Measurements from ENCODE around the gene LEKR1.
"Not testable (repeated sequence)": the region's sequence is repeated elsewhere in the genome, so short reads cannot be mapped to it uniquely, and the experiment has no call there.

The LEKR1 gene

GRCh38 chr3:156826144-156826895 lies at the start of gene LEKR1:
TSS of gene LEKR1 (plus strand) at chr3:156826353. CDS start at chr3:156829330, 2,977 bp downstream.
- in situ Hi-C loops (cut with MboI; ENCODE audit: low sequenced_read_pairs): no loop called here

GRCh38 chr3:156776871-156777270 lies 49.3 kb upstream of the LEKR1 start:
- in situ Hi-C loops (cut with MboI; ENCODE audit: low sequenced_read_pairs): no loop called here

GRCh38 chr3:156781310-156782230 lies 44.6 kb upstream of the LEKR1 start:
- in situ Hi-C loops (cut with MboI; ENCODE audit: low sequenced_read_pairs): no loop called here

DNA sequence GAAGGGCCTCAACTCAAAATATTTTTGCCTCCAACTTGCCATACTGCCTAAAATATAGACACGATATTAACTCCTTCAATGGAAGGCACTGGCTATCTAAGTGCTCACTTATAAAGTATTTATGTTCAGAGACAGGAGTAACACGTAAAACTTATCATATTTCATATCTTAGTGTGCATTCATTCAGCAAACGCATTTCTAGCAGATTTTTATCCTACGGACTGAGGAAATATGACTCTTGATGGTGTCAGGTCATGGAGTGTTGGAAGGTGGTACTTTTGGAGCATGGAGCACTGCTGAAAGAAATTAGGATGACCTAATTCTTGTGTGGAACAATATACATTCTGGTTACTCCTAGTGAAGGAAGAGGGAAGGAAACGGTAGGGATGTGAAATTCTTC lies 43.8 kb upstream of the LEKR1 start:
- in situ Hi-C loops (cut with MboI; ENCODE audit: low sequenced_read_pairs): no loop called here

DNA sequence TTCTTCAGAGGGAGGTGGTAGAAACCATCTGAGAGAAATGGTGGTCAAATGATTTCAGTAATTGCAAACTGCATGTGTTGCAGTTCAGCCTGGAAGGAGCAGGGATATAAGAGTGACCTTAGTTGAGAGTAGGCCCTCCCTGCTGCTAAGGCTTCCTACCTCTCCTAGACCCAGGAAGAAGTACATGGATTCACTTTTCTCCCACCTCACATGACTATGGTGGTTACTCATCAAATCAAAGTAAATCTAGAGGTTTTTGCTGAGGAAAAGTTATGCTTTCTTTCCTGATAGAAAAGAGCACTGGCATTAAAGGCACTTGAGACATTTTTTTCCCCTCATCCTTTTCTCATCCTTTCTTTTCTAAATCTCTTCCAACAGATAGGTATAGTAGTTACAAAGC lies 43.2 kb upstream of the LEKR1 start:
- in situ Hi-C loops (cut with MboI; ENCODE audit: low sequenced_read_pairs): no loop called here

- in situ Hi-C loops (cut with MboI; ENCODE audit: low sequenced_read_pairs): no loop called here
Observed at GRCh38 chr3:156787001-156787400, 39.2 kb upstream of the LEKR1 start.

DNA sequence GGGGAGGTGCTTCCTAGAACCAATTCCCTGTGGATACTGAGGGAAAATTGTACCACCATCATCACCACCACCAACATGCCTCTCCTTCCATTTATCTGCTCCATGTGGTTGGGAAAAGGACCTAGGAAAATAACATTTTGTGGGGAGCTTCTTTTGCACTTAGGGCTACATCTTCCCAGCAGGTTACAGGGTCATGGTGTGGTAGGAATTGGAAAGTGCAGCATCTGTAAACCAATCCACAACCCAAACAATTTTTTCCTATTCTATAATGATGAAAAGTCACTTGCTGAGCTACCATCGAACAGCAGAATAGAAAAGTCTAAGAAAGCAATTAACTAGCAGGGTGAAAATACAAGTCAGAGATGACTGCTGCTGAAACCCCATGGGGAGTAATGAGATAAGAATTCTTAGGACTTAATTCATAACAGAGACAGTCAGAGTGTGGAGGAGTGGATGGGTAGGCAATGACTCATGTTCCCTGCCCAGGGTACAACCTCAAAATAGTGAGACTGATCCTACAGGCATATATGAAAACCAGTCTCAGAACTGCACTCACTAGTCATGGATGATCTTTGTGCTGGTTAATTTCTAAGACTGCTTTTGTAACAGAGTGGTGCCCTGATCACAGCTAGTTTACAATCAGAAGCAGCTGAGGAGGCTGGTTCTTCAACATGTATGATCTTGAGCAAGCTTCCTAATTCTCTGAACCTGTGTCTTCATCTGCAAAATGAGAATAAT lies 38.1 kb upstream of the LEKR1 start:
- in situ Hi-C loops (cut with MboI; ENCODE audit: low sequenced_read_pairs): no loop called here

DNA sequence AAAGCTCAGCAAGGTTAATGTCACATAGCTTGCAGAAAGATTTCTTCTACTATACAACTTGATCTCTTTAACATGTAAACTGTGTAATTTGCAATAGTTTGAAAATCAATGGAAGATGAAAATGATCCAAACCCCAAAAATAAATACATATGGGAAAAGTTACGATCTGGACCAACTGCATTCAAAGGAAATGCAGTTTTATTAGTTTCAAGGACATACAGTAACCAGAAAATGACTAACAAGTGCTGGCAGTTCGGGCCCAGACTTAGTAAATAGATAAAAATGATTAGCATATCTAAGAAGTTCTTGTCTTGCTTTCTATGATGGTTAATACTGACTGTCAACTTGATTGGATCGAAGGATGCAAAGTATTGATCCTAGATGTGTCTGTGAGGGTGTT lies 37.3 kb upstream of the LEKR1 start:
- in situ Hi-C loops (cut with MboI; ENCODE audit: low sequenced_read_pairs): no loop called here

- in situ Hi-C loops (cut with MboI; ENCODE audit: low sequenced_read_pairs): no loop called here
Observed at GRCh38 chr3:156790156-156790555, 36.0 kb upstream of the LEKR1 start.

- in situ Hi-C loops (cut with MboI; ENCODE audit: low sequenced_read_pairs): no loop called here
Observed at GRCh38 chr3:156792114-156792513, 34.0 kb upstream of the LEKR1 start.

GRCh38 chr3:156792536-156792935 lies 33.6 kb upstream of the LEKR1 start:
- in situ Hi-C loops (cut with MboI; ENCODE audit: low sequenced_read_pairs): no loop called here

GRCh38 chr3:156792945-156793344 lies 33.2 kb upstream of the LEKR1 start:
- in situ Hi-C loops (cut with MboI; ENCODE audit: low sequenced_read_pairs): no loop called here

GRCh38 chr3:156793400-156793799 lies 32.8 kb upstream of the LEKR1 start:
- in situ Hi-C loops (cut with MboI; ENCODE audit: low sequenced_read_pairs): no loop called here

- in situ Hi-C loops (cut with MboI; ENCODE audit: low sequenced_read_pairs): no loop called here
Observed at GRCh38 chr3:156793851-156794250, 32.3 kb upstream of the LEKR1 start.

DNA sequence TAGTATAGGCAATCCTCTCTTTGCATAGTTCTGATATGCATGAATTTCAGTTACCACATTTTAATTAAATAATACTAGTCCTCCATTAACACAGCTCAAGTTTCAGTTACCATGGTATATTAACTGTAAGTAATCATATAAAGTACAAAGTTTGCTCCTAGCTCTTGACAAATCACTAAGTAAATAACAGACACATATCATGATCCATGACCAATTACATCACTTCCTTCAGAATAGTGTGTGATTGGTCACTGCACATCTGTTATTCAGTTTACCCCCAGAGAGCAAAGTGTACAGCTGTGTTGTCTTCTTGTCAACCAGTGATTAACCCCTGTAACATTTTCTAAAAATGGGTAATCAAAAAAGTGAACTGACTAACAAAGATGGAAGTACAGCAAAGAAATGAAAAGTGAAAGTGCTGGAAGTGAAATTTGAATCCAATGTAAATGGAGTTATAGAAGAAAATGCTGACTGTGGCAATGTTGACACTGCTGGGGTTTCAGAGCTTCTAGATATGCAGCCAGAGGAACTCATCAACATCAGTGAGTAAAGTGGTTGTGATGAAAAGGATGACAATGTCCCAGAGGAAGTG lies 30.2 kb upstream of the LEKR1 start:
- in situ Hi-C loops (cut with MboI; ENCODE audit: low sequenced_read_pairs): no loop called here

- in situ Hi-C loops (cut with MboI; ENCODE audit: low sequenced_read_pairs): no loop called here
Observed at GRCh38 chr3:156797368-156797767, 28.8 kb upstream of the LEKR1 start.

DNA sequence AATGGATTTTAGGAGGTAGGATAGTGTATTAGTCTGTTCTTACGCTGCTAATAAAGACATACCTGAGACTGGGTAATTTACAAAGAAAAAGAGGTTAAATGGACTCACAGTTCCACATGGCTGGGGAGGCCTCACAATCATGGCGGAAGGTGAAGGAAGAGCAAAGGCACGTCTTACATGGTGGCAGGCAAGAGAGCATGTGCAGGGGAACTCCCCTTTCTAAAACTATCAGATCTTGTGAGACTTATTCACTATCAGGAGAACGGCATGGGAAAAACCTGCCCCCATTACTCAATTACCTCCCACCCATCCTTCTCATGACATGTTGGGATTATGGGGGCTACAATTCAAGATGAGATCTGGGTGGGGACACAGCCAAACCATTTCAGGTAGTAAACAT lies 25.9 kb upstream of the LEKR1 start:
- in situ Hi-C loops (cut with MboI; ENCODE audit: low sequenced_read_pairs): not testable (repeated sequence)

- in situ Hi-C loops (cut with MboI; ENCODE audit: low sequenced_read_pairs): no loop called here
Observed at GRCh38 chr3:156801746-156802145, 24.4 kb upstream of the LEKR1 start.

GRCh38 chr3:156802821-156803606 lies 23.1 kb upstream of the LEKR1 start:
- in situ Hi-C loops (cut with MboI; ENCODE audit: low sequenced_read_pairs): no loop called here
